Tongue (tissue), 2 donors: ENCODE data around the gene NAGPA. TPM values are rescaled to one million over a fixed set of nuclear protein-coding genes. Genes with fewer than 3 reads are reported as not detected.
"Not testable (repeated sequence)": the region's sequence is repeated elsewhere in the genome, so short reads cannot be mapped to it uniquely, and the experiment has no call there.

Experiments used
- DNase-seq: peaks from one replicate; pipeline ENCODE4 v3.0.0-alpha.2; 2015
- total RNA-seq: library from RNA; depleted of rRNA; stranded (reverse); fragments of >200 nt; gene quantifications from one replicate; pipeline ENCODE4 v1.2.3, GENCODE V29; 2014

NAGPA gene
- total RNA-seq, 1 donor from 2014 or later, result 4.4 TPM

DNA sequence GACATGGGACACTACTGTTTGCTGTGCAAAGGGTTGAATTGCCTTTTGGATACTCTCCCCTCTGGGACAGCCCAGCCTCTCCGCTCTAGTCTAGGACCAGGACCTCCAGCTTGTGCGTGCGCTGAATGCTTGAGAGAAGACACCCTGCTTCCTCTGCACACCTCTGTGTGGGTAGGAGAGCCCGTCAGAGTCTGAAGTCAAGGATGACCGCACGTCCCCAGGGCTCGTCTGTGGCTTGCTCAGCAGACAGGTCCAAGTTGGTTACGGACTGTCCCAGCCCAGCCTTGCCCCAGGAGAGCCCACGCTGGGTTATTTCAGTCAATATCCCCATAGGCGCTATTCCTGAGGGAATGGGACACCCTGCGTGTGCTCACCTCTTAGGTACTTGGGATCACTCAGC lies 28.3 kb upstream of the NAGPA start:
- no peak for DNase-seq

DNA sequence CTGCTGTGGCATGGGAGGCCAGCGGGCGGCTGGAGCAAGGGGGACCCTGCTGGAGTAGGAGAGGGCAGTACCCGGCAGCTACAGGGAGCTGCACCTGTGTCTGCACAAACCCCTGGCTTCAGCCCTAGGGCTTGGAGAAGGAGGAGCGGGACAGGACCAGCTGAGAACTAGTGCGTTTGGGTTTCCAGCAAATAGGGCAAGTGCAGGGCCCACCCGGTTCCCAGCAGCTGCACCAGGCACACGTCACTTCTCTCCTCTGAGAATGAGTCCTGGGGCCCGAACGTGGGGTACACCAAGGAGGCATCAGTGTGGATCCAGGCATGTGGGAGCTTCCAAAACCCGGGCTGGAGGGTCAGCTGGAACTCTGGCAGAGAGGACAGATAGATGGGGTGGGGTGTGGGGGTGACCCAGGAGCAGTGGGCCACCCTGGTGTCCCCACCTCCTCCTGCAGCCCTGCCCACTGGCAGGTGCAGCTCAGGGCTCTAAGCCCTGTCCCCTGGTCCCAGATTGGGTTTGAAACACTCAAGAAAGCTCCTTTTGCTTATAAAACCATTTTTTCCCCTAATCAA lies 26.4 kb upstream of the NAGPA start:
- no peak for DNase-seq

DNA sequence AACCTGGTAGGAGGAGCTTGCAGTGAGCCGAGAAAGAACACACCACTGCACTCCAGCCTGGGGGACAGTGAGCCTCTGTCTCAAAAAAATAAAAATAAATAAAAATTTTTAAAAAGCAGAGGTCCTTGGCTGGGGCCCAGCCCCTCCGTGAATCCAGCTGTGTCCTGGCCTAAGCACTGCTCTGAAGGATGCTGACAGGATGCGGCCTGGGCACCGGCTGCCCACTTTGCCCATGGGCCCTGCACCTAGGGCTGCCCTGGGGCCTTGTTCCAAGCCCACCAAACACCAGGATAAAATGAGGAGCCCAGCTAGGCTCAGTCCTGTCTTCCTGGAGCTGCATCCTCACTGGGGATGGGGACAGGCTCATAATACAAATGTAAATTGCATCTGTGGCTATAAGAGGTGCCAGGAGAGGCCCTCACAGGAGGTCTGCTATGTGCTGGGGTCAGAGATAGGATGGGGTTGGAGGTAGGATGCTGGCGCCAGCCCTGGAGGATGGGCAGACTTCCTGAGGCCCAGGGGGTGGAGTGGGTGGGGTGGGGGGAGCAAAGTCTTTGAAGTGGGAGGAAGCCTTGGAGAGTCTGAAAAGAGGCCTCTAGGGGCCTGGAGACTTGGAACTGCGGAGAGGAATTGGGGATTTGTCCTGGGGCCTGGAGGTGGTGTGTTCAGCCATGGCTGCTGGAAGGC lies 25.8 kb upstream of the NAGPA start:
- DNase-seq, result no peak

DNA sequence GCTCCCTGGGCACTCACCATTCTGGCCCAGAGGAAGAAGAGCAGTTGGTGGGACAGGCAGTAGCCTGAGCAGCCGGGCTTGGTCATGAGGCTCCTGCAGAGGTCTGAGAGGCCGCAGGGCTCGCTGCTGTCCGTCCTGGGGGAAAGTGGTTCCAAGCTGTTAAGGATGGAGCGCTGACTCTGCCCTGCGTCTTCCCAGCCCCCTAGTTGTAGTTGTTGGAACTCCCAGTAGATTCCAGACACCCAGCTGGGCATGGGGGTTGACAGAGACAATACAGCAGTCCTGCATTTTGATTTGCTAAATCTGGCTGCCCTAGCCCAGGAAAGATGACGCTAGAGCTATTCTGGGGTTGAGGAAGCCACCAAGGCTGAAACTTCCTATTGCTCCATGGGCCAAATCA lies 24.7 kb upstream of the NAGPA start:
- DNase-seq, result peak; percentile 5

DNA sequence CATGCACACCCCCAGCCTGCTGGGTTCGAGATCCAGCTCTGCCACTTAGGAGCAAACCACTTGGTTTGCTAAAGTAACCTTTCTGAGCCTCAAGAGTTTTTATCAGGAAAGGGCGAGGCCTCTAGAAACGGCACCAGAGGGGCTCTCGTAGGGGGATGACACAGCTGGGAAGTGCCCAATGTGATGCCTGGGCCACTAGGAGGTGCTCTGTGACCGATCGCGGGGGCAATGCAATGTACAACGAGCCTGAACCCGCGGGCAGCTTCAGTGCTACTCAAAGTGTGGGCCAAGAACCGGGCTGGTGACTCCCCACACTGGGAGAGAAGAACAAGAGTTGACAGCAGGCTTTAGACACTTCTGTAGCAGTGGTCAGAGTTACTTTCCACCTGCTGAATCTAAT lies 22.6 kb upstream of the NAGPA start:
- peak; percentile 20 for DNase-seq

DNA sequence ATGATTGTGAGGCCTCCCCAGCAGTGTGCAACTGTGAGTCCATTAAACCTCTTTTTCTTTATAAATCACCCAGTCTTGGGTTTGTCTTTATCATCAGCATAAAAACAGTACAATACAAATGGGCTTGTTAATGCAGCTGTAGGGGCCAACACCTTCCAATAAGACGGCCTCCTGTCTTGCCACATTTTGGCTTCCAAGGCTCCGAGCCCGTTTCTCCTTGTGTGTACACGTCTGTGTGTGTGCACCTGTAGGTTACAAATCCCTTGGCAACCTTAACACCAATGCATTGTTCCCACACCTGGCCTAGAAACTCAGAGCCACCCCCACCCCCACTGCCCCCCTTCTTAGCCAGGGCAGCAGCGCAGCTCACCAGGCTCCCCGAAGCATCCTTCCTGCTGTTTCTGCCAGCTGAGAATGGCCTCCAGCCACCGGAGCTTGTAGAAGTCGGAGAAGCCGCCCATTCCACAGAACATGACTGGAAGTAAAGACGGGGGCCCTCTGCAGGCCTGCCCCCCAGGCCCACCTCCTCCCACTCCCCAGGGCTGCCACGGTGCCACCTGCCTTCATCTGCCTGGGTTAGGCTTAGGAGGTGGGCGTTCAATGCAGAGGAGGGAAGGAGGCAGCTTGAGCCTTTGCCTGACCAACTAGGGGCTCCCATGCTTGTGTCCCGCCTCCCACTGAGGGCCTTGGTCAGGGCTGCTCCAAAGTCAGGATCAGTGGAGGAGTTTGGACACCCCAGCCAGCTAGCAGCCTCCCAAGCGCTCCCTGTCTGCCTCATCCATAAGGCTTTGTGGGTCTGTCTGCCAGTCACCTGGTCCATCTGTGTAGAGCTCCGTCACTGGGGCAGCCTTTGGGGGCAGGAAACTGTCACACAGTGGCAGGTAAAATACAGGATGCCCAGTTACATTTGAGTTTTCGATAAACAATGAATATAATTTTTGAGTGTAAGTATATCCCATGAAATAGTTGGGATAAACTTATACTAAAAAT lies 21.4 kb upstream of the NAGPA start:
- no peak for DNase-seq

DNA sequence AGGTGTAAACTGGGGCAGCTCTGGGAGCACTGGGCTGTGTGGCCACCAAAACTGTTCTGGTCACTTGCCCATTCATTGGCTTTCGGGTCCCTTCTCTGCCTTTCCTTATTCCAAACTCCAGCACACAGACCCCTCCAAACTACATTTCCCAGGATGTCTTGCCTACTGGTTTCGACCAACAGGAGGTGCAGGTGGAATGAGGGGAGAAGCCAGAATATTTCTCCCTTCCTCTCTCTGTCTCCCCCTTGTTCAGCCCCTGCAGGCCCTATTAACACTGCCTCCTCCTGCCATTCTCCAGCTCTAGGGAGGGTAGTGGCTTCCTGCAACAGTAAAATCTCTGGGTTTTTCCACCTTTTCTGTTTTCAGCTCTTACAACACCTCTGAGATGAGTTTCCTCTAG lies 13.2 kb upstream of the NAGPA start:
- DNase-seq, result no peak

DNA sequence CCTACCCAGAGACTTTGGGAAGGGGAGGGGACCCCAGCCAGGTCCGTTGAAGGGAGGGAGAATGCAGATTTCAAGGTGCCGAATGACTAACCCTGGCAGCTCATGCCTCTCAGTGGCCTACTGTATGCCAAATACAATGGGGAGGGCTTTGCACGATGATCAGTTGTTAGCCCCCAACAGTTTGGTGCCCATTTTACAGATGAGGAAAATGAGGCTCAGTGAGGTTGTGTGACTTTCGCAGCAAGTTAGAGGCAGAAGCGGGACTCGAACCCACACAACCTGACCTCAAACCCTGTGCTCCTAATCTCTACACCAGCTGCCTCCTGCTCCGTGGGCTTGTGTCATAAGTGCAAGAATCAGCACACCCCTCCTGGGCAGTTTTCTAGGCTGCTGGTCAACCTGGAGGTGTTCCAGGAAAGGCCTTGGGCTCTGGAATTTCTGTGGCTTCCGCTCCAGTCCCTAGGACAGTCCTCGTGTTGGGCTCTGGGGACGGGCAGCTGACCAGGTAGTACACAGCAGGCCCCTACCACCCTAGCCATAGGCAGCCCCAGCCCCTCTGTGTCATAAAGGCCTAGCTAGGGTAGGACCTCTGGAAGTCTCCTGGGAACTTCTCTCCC lies 11.9 kb upstream of the NAGPA start:
- DNase-seq, result no peak

DNA sequence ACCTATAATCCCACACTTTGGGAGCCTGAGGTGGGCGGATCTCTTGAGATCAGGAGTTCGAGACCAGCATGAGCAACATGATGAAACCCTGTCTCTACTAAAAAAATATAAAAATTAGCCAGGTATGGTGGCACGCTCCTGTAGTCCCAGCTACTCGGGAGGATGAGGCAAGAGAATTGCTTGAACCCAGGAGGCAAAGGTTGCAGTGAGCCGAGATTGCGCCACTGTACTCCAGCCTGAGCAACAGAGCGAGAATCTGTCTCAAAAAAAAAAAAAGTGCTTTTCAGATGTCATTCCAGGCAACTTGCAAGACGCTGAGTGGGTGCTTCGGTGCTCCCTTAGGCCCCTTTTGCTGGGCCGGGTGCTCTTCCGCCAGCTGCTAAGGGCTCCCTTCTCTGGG lies 10.8 kb upstream of the NAGPA start:
- not testable (repeated sequence) for DNase-seq

DNA sequence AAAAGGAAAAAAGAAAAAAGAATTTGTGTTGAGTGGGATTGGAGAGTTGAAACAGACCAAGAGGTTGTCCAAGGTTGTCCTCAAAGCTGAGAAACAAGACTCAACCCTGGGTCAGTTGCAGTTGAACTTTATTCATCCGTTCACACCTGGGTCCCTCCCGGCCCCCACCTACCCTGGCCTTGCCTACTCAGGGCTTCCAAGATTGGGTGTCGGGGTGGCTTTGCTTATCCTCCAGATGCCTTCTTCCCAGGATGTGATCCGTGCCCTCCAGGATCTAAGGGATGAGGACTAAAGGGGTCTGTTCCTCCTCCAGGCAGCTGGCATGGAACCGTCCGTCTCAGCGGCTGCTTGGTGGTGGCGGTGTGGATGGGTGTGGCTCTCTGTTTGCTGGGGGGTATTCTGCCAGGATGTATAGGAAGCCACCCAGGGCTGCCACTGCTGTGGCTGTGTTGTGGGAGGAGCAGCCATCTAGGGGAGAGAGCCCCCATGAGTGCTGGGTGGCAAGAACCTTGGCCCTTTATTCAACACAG lies 10.3 kb upstream of the NAGPA start:
- no peak for DNase-seq

DNA sequence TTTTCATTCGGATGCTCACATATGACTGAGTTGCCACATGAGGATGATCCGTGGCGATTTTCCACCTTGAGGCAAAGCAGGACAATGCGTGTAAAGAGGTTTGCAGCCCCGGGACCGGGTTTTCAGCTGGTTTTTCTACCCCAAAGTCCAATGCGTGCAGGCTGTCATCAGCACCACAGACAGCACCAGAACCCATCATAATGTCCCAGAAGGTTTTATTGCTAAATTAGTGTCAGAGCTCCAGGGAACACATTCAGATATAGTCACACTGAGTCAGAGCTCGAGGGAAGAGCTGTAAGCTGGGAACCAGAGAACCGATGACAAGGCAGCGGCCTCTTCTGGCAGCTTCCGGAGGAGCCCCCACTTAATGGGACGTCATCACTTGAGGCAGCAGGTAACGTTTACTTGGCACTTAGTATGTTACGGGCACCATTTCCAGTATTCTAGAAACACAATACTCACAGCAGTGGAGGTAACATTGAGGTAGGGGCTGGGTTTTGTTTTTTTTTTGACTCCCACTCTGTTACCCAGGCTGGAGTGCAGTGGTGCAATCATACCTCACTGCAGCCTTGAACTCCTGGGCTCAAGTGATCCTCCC lies 8.9 kb upstream of the NAGPA start:
- DNase-seq, result no peak

DNA sequence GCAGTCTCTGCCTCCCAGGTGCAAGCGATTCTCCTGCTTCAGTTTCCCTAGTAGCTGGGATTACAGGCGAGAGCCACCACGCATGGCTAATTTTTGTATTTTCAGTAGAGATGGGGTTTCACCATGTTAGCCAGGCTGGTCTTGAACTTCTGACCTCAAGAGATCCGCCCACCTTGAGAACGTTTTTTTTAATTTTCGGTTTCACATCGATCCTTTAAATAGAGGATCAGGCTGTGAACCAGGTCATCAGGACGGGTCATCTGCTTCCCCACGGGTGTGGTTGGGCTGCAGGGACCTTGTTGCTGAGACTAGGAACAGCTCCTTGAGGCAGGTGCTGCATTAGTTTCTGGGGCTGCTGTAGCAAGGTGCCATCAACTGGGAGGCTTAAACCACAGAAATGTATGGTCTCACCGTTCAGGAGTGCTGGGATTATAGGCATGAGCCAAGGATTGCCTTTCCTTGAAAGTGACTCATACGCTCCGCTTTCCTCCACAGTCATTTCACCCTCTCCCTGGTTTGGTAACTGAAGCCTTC lies 7.9 kb upstream of the NAGPA start:
- no peak for DNase-seq

DNA sequence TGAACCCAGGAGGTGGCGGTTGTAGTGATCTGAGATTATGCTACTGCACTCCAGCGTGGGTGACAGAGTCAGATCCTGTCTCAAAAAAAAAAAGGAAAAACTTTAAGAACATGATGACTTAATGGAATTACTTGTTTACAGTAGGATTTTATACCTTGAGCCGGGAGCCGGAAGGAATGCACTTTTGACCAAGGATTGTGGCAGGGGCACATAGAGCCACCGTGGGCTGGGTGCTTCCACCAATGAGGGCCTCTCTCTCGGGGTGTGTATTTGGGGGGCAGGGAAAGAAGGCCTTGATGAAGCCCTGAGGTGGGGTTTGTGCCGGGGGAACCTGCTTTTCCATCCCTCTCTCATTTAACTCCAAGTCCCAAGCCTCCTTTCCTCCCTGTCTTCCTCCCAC lies 6.7 kb upstream of the NAGPA start:
- peak; percentile 11 for DNase-seq

DNA sequence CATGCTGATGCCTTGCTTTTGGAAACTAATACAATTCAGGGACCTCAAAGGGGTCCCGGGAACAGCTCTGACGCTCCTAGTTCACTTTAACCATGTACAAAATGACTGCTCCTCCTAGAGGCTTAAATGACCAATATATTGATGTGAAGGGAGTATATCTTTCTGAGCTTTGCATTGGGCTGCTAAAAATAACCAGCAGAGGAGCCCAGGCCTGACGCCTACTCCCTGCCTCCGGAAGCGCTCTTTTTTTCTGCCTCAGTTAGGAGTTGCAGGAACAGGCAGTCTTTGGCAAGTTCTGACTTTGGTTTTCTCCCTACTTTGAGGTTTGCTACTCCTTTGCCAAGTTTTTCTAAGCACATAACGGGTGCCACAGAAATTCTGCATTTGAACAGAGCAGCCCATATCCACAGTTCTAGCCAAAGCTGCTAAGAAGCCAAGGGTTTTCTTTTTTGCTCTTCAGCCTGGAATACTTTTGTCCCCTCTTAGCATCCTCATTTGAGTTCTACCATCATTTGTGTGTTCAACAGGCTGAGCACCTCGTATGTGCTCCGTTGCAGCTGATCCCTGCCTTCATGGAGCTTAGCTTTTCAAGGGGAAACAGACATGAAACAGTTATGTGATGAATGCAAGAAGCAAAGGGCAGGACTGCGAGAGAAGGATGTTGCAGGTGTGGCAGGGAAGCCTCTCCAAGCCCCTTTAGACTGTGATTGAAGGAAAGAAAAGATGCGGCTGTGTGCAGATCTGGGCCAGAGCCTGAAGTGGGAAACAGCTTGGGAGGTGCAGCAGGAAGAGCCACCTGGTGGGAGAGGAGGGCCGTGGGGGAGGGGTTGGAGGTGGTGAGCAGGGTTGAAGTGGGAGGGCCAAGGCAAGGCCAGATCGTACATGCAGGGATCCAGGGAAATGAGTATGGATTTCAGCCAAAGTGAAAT lies 2.8 kb upstream of the NAGPA start:
- no peak for DNase-seq

DNA sequence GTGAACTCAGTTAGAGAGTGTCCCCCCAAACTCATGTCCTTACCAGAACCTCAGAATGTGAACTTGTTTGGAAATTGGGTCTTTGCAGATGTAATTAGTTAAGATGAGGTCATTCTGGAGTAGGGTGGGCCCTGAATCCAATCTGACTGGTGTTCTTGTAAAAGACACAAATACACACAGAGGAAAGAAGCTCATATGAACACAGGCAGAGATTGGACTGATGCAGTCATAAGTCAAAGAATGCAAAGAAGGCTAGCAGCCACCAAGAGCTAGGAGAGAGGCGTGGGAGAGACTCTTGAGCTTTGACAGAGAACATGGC lies 2.1 kb upstream of the NAGPA start:
- DNase-seq, result no peak

DNA sequence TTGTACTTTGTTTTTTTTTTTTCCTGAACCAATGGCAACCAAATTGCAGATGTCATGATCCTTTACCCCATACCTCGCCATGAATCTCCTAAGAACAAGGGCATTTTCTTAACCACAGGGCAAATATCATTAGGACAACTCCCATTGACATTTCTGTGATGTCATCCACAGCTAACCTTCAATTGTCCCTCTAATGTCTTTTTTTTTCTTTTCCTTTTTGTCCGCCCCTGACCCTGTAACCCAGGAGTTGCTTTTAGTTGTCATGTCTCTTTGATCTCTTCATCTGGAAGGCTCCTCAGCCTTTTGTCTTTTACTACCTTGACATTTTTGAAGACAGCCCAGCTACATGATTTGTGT lies 410 bp upstream of the NAGPA start:
- DNase-seq, result no peak

DNA sequence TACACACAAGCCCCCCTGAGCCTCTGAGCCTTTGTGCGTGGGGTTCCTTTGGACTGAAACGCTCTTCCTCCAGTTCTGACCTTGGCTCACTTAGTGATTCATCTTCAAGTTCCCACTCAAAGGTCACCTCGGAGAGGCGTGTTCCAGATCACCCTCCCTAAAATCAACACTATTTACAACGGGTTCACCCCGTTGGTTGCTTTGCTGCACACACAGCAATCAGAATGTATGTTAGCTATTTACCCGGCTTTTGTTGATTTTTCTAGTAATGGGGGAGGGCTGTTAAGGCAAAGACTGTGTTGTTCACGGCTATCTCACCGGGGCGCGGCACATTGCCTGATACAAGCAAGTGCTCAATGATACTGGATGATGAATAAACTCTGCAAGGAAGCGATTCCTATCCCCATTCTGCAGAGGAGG lies 977 bp downstream of the NAGPA start:
- no peak for DNase-seq

DNA sequence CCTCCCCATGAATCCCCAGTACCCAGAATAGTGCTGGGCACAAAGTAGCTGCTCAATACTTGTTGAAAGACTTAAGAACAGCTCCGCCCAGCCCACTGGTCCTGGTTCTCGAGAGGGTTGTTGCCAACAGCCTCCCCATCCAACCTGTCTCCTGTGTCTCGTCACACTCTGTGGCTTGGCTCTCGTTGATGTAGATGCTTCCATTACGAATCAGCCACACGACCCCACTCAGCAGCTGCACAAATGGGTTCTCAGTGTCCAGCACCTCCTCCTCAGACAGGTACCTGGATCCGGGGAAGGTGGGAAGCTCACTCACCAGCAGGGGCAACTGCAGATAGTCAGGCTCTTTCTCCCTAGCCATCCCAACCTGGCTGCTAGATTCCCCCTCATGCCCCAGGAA lies 2.1 kb downstream of the NAGPA start:
- DNase-seq, result no peak

DNA sequence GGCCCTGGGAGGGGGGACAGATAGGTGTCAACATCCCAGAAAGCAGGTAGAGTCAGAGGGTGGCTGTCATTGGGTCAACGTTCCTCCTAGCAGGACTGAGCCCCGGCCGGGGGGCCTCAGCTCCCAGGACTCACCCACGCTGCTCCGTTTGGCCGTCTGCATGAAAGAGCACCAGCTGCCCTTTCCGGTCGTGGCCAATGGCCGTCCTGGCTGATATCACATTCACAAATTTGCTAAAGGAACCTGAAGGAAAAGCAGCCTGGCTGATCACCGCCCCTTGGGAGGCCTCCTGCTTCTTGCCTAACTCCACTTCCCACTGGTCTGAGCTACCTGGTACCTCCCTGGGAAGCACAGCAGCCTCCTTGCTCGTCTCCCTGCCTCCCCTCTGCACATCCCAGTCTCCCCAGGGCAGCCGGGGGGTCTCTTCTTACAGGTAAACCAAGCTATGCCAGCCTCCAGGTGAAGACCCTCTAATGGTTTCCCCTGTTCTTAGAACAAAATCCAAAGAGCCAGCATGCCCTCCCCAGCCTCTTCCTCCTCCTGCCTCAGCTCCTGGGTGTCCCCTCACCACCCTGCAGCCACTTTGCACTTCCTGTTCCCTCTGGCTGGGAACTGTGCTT lies 3.4 kb downstream of the NAGPA start:
- DNase-seq, result no peak

DNA sequence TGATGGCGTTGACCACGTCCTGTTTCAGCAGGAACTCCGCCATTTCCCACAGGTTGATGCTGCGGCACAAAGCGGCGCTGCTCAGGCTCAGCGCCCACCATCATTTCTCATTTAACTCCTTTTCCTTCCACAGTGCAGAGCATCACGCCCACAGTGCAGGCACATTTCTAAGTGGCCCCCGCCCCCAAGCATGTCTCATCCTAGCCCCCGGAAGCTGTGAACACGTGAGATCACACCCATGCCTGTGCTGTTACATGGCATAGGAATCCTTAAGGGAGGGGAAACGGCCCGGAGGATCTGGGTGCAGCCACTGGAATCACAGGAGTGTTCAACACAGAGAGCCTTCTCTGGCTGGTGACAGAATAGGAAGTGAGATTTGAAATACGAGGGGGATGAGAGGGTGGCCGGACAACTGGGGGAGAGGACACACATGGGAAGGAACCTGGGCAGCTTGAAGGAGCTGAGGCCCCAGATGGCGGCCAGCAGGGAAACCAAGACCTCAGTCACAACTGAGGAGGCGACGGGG lies 4.7 kb downstream of the NAGPA start:
- DNase-seq, result no peak
